K562 (cell line): ENCODE data around the gene RHOB. TPM values are rescaled to one million over a fixed set of nuclear protein-coding genes. Genes with fewer than 3 reads are reported as not detected.

Experiments used
- ATAC-seq: fragments of 200-7000 bp; cut with Tn5 transposase; 3 replicates; pipeline ENCODE4 v1.9.1; 2020; ENCODE audit warnings: moderate library complexity
- BruUV-seq: library from RNA; stranded (reverse); fragments of 400-500 nt; replicated peaks from 2 replicates; lab custom pipeline; 2021; lab: Mats Ljungman, UMichigan
- CTCF ChIA-PET: fragments of 300-600 bp; formaldehyde crosslinking; extraction: SDS; loops from one replicate; lab custom pipeline; 2021; ENCODE audit warnings: low intra/inter-chr PET ratio; lab: Yijun Ruan, JAX
- POLR2A ChIA-PET: fragments of 300-600, 350-650 bp; sonication (Branson Sonifier 250); formaldehyde crosslinking; extraction: SDS; loops from one replicate; lab custom pipeline; 2021; ENCODE audit warnings: antibody characterized with exemption, inconsistent platforms; lab: Yijun Ruan, JAX
- DNase-seq, 4 experiments: peaks; one replicate each; pipeline versions ENCODE4 v3.0.0 to v3.0.0-alpha.2; 2011 to 2018; ENCODE audit warnings: low spot score in 3 of 4, mixed read lengths in 3 of 4; ENCODE audit errors: extremely low read depth in 1 of 4
- FAIRE-seq: peaks from 2 replicates; lab custom pipeline; 2011; peaks lifted over from hg19 to GRCh38; lab: Jason Lieb, UNC
- H2AFZ ChIP-seq: 2 replicates; pipeline ENCODE4 v1.6.0; 2011; ENCODE audit warnings: low read depth, low read length, control low read depth, inconsistent platforms
- H3K27ac ChIP-seq: fragments of 200-600 bp; 3 replicates; pipeline ENCODE4 v1.8.0; 2011; ENCODE audit warnings: low read depth, mild to moderate bottlenecking, control low read depth, inconsistent platforms, low read length, moderate library complexity, mixed read lengths; ENCODE audit errors: extremely low read depth
- H3K27me3 ChIP-seq, 2 experiments: fragments of 300-600 bp in 1 of 2; 2 replicates in 1 of 2; 3 replicates in 1 of 2; pipeline versions ENCODE4 v1.6.0 to v1.8.0; 2011; ENCODE audit warnings: inconsistent platforms in 2 of 2, low read length in 2 of 2, mild to moderate bottlenecking in 1 of 2, mixed read lengths in 1 of 2, moderate library complexity in 1 of 2; ENCODE audit not compliant: control insufficient read depth in 2 of 2, insufficient read depth in 2 of 2
- H3K36me3 ChIP-seq: fragments of 300-600 bp; 3 replicates; pipeline ENCODE4 v1.8.0; 2011; ENCODE audit warnings: mild to moderate bottlenecking, low read length, inconsistent platforms; ENCODE audit not compliant: control insufficient read depth, insufficient read depth
- H3K4me1 ChIP-seq, 2 experiments: fragments of 200-600 bp in 1 of 2; replicated peaks in 1 of 2; 2 replicates in 1 of 2; 3 replicates in 1 of 2; pipeline versions ENCODE4 v1.5.1 to v1.8.0; 2011; ENCODE audit warnings: inconsistent platforms in 2 of 2, low read length in 2 of 2, mild to moderate bottlenecking in 1 of 2, mixed read lengths in 1 of 2, moderate library complexity in 1 of 2; ENCODE audit not compliant: control insufficient read depth in 2 of 2, insufficient read depth in 2 of 2
- H3K4me2 ChIP-seq: 2 replicates; pipeline ENCODE4 v1.6.1; 2011; ENCODE audit warnings: low read length, control low read depth, inconsistent platforms, mixed read lengths; ENCODE audit not compliant: insufficient read depth
- H3K4me3 ChIP-seq: fragments of 200-600 bp; sonication (generic), shearing (Covaris generic); 2 replicates; pipeline ENCODE4 v1.5.1; 2016; ENCODE audit warnings: control low read depth, inconsistent platforms
- H3K79me2 ChIP-seq: fragments of 200-600 bp; 3 replicates; pipeline ENCODE4 v1.8.0; 2011; ENCODE audit warnings: low read length, inconsistent platforms; ENCODE audit not compliant: control insufficient read depth, insufficient read depth
- H3K9ac ChIP-seq, 2 experiments: 2 replicates each; pipeline versions ENCODE4 v1.6.0 to v1.6.1; 2011; ENCODE audit warnings: low read depth in 2 of 2, low read length in 2 of 2, control low read depth in 1 of 2, inconsistent platforms in 1 of 2, mild to moderate bottlenecking in 1 of 2, mixed read lengths in 1 of 2; ENCODE audit not compliant: insufficient read depth in 1 of 2
- H3K9me1 ChIP-seq: one replicate; pipeline ENCODE4 v1.6.0; 2011; ENCODE audit warnings: inconsistent platforms, mild to moderate bottlenecking, low read length, moderate library complexity; ENCODE audit not compliant: control insufficient read depth, insufficient read depth
- H3K9me3 ChIP-seq: replicated peaks from 2 replicates; pipeline ENCODE4 v1.5.1; 2011; ENCODE audit warnings: low read depth, low read length, inconsistent platforms; ENCODE audit not compliant: control insufficient read depth, insufficient read depth
- H4K20me1 ChIP-seq: replicated peaks from 2 replicates; pipeline ENCODE4 v1.6.1; 2011; ENCODE audit warnings: low read length, inconsistent platforms, mixed read lengths; ENCODE audit not compliant: control insufficient read depth, insufficient read depth
- PRDM10 ChIP-seq: fragments of 450-650 bp; IDR thresholded peaks from 2 replicates; pipeline ENCODE4 v1.6.1; 2018; ENCODE audit not compliant: partially characterized antibody
- SREBF1 ChIP-seq: fragments of 150-350 bp; IDR thresholded peaks from 2 replicates; pipeline ENCODE4 v1.6.1; 2014; ENCODE audit warnings: antibody characterized with exemption, low read depth, low read length, borderline replicate concordance
- WGBS: fragments of 100-300 bp; shearing (Covaris generic); methylation state at CpG from one replicate; pipeline ENCODE4 v1.1.6; 2016; ENCODE audit warnings: low coverage, mixed read lengths; ENCODE audit not compliant: insufficient coverage; ENCODE audit errors: missing lambda C conversion rate; 5-methylcytosine and 5-hydroxymethylcytosine counted together
- in situ Hi-C: fragments of 300-500 bp; cut with MboI; formaldehyde crosslinking; loops from 4 replicates; pipeline ENCODE4 v1.15.0; 2018; ENCODE audit warnings: inconsistent platforms, mixed read lengths
- intact Hi-C: fragments of 100-400 bp; cut with micrococcal nuclease; formaldehyde crosslinking; loops from 2 replicates; pipeline ENCODE4 v1.14.2; 2022
- polyA plus RNA-seq, 8 experiments: library from polyadenylated mRNA; depleted of rRNA in 4 of 8; stranded (reverse) in 5 of 8; unstranded in 3 of 8; fragments of >200 nt; fragmentation: Nextera tagmentation in 2 of 8; fragmentation: Illumina TruSeq in 1 of 8; extraction: Ambion mirVana in 2 of 8; extraction: Trizol in 1 of 8; gene quantifications; 2 replicates each; pipeline versions ENCODE4 v1.2.1 to v1.2.3, GENCODE V29; 2011 to 2014; ENCODE audit warnings: inconsistent platforms in 1 of 8, missing spikeins in 1 of 8
- total RNA-seq, 7 experiments: library from RNA; depleted of rRNA in 6 of 7; stranded (reverse); fragments of >200 nt in 6 of 7; fragmentation: Illumina TruSeq in 2 of 7; extraction: Trizol in 2 of 7; gene quantifications; 2 replicates each; pipeline versions ENCODE4 v1.2.1 to v1.2.3, GENCODE V29; 2011 to 2021; ENCODE audit warnings: low replicate concordance in 1 of 7

The RHOB gene
- total and polyA plus RNA-seq, 9 of the 15 experiments (the other 6 are each of a cell fraction or from before 2014, with no cell fraction given): 0.07 to 4.8 (median 1.1) TPM

DNA sequence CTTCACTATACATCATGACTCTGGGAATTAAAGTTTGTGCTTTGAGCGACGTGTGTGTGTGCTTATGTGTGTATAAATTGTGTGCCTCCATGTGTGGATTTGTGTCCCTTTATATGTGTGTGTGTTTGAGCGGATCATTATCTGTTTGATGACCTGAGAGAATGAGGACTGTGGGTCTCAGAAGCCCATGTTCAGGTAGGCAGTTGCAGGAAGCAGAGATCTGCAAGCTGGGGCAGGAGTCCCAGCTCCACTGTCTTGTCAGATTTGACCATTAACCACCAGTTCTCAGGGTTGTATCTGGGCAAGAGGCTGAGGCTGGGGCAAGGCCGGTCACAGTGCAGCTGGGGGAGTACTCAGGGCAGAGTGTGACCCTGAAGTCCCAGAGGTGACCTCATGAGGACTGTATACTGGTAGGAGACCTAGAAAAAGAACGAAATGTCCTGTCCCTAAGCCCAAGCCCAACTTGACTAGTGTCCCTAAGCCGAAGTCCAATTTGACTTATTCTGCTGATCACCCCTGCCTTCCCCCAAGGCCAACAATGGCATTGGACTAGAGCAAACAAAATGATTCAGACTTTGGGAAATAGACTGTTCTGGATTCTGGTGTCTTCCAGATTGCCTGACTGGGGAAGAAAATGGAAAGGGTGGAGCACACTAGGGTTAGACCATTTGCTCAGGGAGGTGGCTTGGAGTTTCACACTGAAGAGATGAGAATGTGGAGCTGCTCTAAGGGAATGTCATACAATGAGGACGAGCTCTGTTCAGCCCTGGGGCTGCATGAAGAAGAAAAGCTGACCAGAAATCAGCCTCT, 28.1 kb downstream of the RHOB start:
- POLR2A ChIA-PET: interaction anchor here (0.6 kb wide), 1 partner anchor 25 kb away, joined by 3 read pairs; no protein-coding TSS in a partner anchor

More for the DNA sequence above, 28.1 kb downstream of the RHOB start:
- Histone ChIP-seq H2AFZ (0 out of 2 replicates have a peak overlapping the region, but pooled peaks have one; percentile 14), H3K27ac (no peak overlapping the region), H3K4me3 (no peak overlapping the region), H4K20me1 (no peaks in the 10 kb centered on the region), H3K79me2 (no peaks in the 10 kb centered on the region), H3K4me1 (no peaks in the 10 kb centered on the region), H3K9me1 (no peaks in the 10 kb centered on the region), H3K9me3 (no peaks in the 10 kb centered on the region), H3K9ac (no peak overlapping the region), H3K4me2 (no peak overlapping the region), H3K36me3 (no peaks in the 10 kb centered on the region), H3K27me3 (peaks cover 0 to 19% of the 10 kb centered on the region in 2 experiments; a peak in 2 of 5 replicates)
- ATAC-seq (0 out of 3 replicates have a peak, but pooled peaks have one; percentile 28), FAIRE-seq (no peak), DNase-seq (no peak)
- no TSS peak for BruUV-seq
- peak; percentile 42 for TF ChIP-seq PRDM10
- TF ChIP-seq SREBF1: no peak
- 12% methylated on average over 7 of the region's 7 CpGs for WGBS
- in situ Hi-C loops (no loop called here), intact Hi-C loops (no loop called here)
- CTCF ChIA-PET: no interaction called here
